Neural progenitor cell (in vitro differentiated cells): Measurements from ENCODE around the gene SLC38A7.
"Not testable (repeated sequence)": the region's sequence is repeated elsewhere in the genome, so short reads cannot be mapped to it uniquely, and the experiment has no call there.

Source experiments
- EZH2 ChIP-seq: fragments of 200-600 bp; sonication (generic); IDR thresholded peaks from 2 replicates; pipeline ENCODE4 v1.6.1; 2017; ENCODE audit warnings: antibody characterized with exemption, mild to moderate bottlenecking, moderate library complexity
- TF ChIP-seq, protein P1 (sequence below): fragments of 200-600 bp; sonication (generic); IDR thresholded peaks from 2 replicates; pipeline ENCODE4 v1.5.1; 2017; ENCODE audit warnings: antibody characterized with exemption, mild to moderate bottlenecking

GRCh38 chr16:58659911-58660310 lies 24.7 kb downstream of the SLC38A7 start:
- TF ChIP-seq, protein P1, sequence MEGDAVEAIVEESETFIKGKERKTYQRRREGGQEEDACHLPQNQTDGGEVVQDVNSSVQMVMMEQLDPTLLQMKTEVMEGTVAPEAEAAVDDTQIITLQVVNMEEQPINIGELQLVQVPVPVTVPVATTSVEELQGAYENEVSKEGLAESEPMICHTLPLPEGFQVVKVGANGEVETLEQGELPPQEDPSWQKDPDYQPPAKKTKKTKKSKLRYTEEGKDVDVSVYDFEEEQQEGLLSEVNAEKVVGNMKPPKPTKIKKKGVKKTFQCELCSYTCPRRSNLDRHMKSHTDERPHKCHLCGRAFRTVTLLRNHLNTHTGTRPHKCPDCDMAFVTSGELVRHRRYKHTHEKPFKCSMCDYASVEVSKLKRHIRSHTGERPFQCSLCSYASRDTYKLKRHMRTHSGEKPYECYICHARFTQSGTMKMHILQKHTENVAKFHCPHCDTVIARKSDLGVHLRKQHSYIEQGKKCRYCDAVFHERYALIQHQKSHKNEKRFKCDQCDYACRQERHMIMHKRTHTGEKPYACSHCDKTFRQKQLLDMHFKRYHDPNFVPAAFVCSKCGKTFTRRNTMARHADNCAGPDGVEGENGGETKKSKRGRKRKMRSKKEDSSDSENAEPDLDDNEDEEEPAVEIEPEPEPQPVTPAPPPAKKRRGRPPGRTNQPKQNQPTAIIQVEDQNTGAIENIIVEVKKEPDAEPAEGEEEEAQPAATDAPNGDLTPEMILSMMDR, result not testable (repeated sequence)
- not testable (repeated sequence) for TF ChIP-seq EZH2
